Ishikawa (cell line): ENCODE results near the gene ADNP2.

ENCODE experiments used
- CEBPB ChIP-seq: IDR thresholded peaks from 2 replicates; pipeline ENCODE4 v1.6.1; 2012
- EGR1 ChIP-seq: IDR thresholded peaks from 2 replicates; pipeline ENCODE4 v1.6.1; 2012
- EP300 ChIP-seq: IDR thresholded peaks from 2 replicates; pipeline ENCODE4 v1.6.1; 2012; ENCODE audit warnings: borderline replicate concordance
- REST ChIP-seq: IDR thresholded peaks from 2 replicates; pipeline ENCODE4 v1.6.1; 2012; ENCODE audit warnings: low read depth, mild to moderate bottlenecking
- TCF12 ChIP-seq: IDR thresholded peaks from 2 replicates; pipeline ENCODE4 v1.6.1; 2012; ENCODE audit warnings: low read depth
- YY1 ChIP-seq: IDR thresholded peaks from 2 replicates; pipeline ENCODE4 v1.6.1; 2012; ENCODE audit warnings: low read depth
- ZBTB7A ChIP-seq: IDR thresholded peaks from 2 replicates; pipeline ENCODE4 v1.6.1; 2012; ENCODE audit warnings: low read depth

- TF ChIP-seq ZBTB7A: no peak
- TF ChIP-seq TCF12: no peak
- no peak for TF ChIP-seq REST
- no peak for TF ChIP-seq CEBPB
- no peak for TF ChIP-seq EGR1
- TF ChIP-seq YY1: no peak
- no peak for TF ChIP-seq EP300
These were observed 41.7 kb upstream of the ADNP2 start for GRCh38 chr18:80067321-80067720.
